SU-DHL-6 (cell line): ENCODE measurements around the gene GPR62.

Experiments used
- H2AFZ ChIP-seq: fragments of 200-600 bp; sonication (generic); 2 replicates; pipeline ENCODE4 v1.6.1; 2014; ENCODE audit warnings: low read depth, mild to moderate bottlenecking, moderate library complexity, mixed read lengths, antibody characterized with exemption, low read length; ENCODE audit not compliant: severe bottlenecking
- H3F3A ChIP-seq: fragments of 200-600 bp; shearing (Covaris generic); 2 replicates; pipeline ENCODE4 v1.6.0; 2016; ENCODE audit warnings: antibody characterized with exemption, mild to moderate bottlenecking; ENCODE audit not compliant: insufficient read depth
- H3K27ac ChIP-seq: fragments of 200-600 bp; sonication (generic); 2 replicates; pipeline ENCODE4 v1.5.1; 2016; ENCODE audit warnings: low read depth, mild to moderate bottlenecking, low read length, moderate library complexity, mixed read lengths
- H3K27me3 ChIP-seq: fragments of 200-600 bp; sonication (generic), shearing (Covaris generic); 2 replicates; pipeline ENCODE4 v1.6.0; 2014; ENCODE audit warnings: mild to moderate bottlenecking, low read length
- H3K36me3 ChIP-seq: fragments of 200-600 bp; sonication (generic); 2 replicates; pipeline ENCODE4 v1.6.1; 2014; ENCODE audit warnings: mild to moderate bottlenecking, low read length, mixed read lengths
- H3K4me2 ChIP-seq: fragments of 300-600, 200-600 bp; shearing (Covaris generic), sonication (generic); 2 replicates; pipeline ENCODE4 v1.6.0; 2014; ENCODE audit warnings: low read length, low read depth, mild to moderate bottlenecking; ENCODE audit not compliant: poor library complexity, severe bottlenecking
- H3K4me3 ChIP-seq: fragments of 200-600 bp; sonication (generic); 2 replicates; pipeline ENCODE4 v1.5.1; 2014; ENCODE audit warnings: antibody characterized with exemption, low read length, mild to moderate bottlenecking, mixed read lengths; ENCODE audit not compliant: insufficient read depth, poor library complexity, severe bottlenecking
- H3K79me2 ChIP-seq: fragments of 200-600 bp; sonication (generic); 2 replicates; pipeline ENCODE4 v1.6.1; 2014; ENCODE audit warnings: mild to moderate bottlenecking, low read length, moderate library complexity; ENCODE audit not compliant: insufficient read depth
- H3K9ac ChIP-seq: fragments of 200-600 bp; sonication (generic); 2 replicates; pipeline ENCODE4 v1.7.0; 2014; ENCODE audit warnings: mild to moderate bottlenecking, low read length
- H3K9me2 ChIP-seq: fragments of 200-600 bp; sonication (generic); replicated peaks from 2 replicates; pipeline ENCODE4 v1.6.1; 2014; ENCODE audit warnings: low read length; ENCODE audit not compliant: insufficient read depth
- H3K9me3 ChIP-seq: fragments of 200-600 bp; sonication (generic); 2 replicates; pipeline ENCODE4 v1.6.1; 2014; ENCODE audit warnings: low read length, mixed read lengths; ENCODE audit not compliant: insufficient read depth
- H4K20me1 ChIP-seq: fragments of 200-600 bp; sonication (generic); 2 replicates; pipeline ENCODE4 v1.6.1; 2014; ENCODE audit warnings: low read depth, mild to moderate bottlenecking, antibody characterized with exemption, low read length, moderate library complexity, mixed read lengths
- EZH2phosphoT487 ChIP-seq: fragments of 200-600 bp; sonication (generic), shearing (Covaris generic); conservative IDR thresholded peaks from 2 replicates; pipeline ENCODE4 v1.6.1; 2018; ENCODE audit warnings: mild to moderate bottlenecking, antibody characterized with exemption, low read length, moderate library complexity, mixed read lengths
- TF ChIP-seq, protein P1 (sequence below): fragments of 200-600 bp; sonication (generic); IDR thresholded peaks from one replicate; pipeline ENCODE4 v1.5.1; 2017; ENCODE audit warnings: antibody characterized with exemption, mild to moderate bottlenecking, low read length, moderate library complexity; ENCODE audit not compliant: insufficient read depth, poor library complexity, severe bottlenecking

GPR62 gene

DNA sequence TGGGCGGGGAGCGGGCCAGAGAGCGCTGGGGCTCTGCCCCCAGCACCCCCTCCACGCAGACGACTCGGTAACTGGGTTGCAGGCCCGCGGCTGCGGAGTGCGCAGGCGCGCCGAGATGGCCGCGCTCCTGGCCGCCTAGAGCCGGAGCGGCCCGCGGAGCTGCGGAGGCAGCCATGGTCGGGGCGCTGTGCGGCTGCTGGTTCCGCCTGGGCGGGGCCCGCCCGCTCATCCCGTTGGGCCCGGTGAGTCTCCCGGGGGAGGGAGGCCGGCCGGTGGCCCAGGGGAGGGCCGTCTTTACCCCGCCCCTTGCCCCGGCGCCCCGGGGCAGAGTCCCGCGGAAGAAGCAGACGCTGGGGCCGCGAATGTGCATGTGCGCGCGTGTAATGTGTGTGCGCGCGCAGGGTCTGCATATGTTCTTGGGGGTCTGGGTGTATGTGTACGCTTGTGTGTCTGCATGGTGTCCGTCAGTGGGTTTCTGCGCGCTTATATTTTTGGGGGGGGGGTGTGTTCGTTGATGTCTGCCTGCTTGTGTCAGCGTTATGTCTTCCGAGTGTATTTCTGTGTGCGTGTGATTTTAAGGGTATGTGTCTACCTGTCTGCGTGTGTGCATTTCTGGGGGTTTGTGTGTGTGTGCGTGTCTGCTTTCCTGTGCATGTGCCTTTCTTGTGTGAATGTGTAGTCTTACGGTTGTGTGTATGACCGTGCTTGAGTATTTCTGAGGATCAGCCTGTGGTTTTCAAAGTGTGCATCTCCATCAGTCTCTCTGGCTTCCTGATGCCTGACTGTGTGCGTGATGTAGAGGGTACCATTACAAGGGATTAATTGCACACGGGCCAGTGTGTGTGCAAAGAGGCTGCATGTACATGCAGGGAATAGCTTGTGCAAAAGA, 20.0 kb downstream of the GPR62 start, which contains the start of gene ABHD14A:
Gene ABHD14A (plus strand): TSS at position 102 of the 889 bp plus-strand sequence. CDS start 72 bp downstream, at position 174.
- H3K4me2 ChIP-seq = peak within 1 kb of the TSS; percentile 72
- H2AFZ ChIP-seq = peak within 1 kb of the TSS; percentile 48
- TF ChIP-seq, protein P1, sequence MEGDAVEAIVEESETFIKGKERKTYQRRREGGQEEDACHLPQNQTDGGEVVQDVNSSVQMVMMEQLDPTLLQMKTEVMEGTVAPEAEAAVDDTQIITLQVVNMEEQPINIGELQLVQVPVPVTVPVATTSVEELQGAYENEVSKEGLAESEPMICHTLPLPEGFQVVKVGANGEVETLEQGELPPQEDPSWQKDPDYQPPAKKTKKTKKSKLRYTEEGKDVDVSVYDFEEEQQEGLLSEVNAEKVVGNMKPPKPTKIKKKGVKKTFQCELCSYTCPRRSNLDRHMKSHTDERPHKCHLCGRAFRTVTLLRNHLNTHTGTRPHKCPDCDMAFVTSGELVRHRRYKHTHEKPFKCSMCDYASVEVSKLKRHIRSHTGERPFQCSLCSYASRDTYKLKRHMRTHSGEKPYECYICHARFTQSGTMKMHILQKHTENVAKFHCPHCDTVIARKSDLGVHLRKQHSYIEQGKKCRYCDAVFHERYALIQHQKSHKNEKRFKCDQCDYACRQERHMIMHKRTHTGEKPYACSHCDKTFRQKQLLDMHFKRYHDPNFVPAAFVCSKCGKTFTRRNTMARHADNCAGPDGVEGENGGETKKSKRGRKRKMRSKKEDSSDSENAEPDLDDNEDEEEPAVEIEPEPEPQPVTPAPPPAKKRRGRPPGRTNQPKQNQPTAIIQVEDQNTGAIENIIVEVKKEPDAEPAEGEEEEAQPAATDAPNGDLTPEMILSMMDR = no peak
- TF ChIP-seq EZH2phosphoT487 = no peak
- H3K9me3 ChIP-seq = no peaks in the 10 kb centered on the region
- peak within 1 kb of the TSS; percentile 79 for H3K9ac ChIP-seq
- H3F3A ChIP-seq = peaks cover 25% of the 10 kb centered on the region
- H3K79me2 ChIP-seq = peaks cover 5% of the 10 kb centered on the region; the same call in 1 of the 2 replicates
- H3K9me2 ChIP-seq = no peaks in the 10 kb centered on the region
- no peaks in the 10 kb centered on the region for H4K20me1 ChIP-seq
- no peaks in the 10 kb centered on the region for H3K27me3 ChIP-seq
- H3K27ac ChIP-seq = peak within 1 kb of the TSS; percentile 70
- peak within 1 kb of the TSS; percentile 71 for H3K4me3 ChIP-seq
- H3K36me3 ChIP-seq = no peaks in the 10 kb centered on the region

DNA sequence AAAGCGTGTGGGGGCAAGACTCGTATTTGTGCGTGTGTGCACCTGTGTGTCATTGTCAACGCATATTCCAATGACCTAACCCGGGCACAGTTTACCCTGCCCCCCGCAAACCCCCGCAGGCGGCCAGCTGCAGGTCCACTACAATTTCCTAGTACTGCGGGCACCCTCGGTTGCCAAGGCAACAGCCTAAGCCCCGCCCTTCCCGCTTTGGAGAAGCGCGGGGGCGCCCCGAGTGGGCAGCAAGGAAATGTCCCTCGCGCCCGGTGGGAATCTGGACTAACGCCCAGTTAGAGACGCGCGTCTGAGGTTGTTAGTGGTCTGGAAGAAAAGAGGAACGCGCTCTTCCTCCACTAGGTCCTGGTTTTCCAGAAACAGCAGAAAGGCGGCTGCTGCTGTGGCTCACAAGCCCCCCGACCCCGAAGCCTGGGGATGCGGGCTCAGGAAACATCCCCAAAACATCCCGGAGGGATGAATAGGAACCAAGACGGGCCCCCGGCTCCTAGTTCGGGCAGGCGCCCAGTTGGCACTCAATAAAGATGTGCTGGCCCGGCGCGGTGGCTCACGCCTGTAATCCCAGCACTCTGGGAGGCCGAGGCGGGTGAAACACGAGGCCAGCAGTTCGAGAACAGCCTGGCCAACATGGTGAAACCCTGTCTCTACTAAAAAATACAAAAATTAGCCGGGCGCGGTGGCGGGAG, 20.8 kb downstream of the GPR62 start:
- H3K27ac ChIP-seq = peak overlapping the region; percentile 70
- H3K27me3 ChIP-seq = no peaks in the 10 kb centered on the region
- peak overlapping the region; percentile 79 for H3K9ac ChIP-seq

DNA sequence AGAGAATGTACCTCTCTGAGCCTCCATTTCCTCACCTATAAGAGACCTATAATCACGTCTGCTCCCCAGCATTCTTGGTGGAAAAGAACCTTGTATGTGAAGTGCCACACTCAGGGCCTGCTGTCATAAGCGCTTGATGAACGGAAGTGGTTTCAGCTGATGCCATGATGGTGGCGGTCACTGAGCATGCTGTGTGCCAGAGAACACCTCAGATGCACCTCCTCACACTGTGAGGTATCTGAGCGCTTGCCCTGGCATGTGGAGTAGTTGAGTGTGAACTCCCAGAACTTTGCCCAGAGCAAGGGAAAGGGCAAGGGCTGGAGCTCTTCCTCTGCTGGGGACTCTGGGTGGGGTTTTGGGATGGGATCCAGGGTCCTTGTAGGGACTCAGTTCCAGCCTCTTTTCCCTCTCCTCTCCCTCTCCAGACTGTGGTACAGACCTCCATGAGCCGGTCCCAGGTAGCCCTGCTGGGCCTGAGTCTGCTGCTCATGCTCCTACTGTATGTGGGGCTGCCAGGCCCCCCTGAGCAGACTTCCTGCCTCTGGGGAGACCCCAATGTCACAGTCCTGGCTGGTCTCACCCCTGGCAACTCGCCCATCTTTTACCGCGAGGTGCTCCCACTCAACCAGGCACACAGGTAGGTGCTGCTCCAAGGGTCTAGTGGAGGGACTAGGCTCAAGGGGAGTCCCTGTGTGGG, 22.4 kb downstream of the GPR62 start:
- no peaks in the 10 kb centered on the region for H3K9me2 ChIP-seq
- no peak overlapping the region for H3K9ac ChIP-seq
- TF ChIP-seq EZH2phosphoT487 = no peak
- TF ChIP-seq, protein P1 = no peak
- H3F3A ChIP-seq = peaks cover 26% of the 10 kb centered on the region
- no peaks in the 10 kb centered on the region for H3K9me3 ChIP-seq
- H3K36me3 ChIP-seq = no peaks in the 10 kb centered on the region
- no peak overlapping the region for H2AFZ ChIP-seq
- peaks cover 12% of the 10 kb centered on the region; the same call in 1 of the 2 replicates for H3K79me2 ChIP-seq
- no peaks in the 10 kb centered on the region for H4K20me1 ChIP-seq
- H3K4me3 ChIP-seq = no peak overlapping the region
- no peak overlapping the region for H3K27ac ChIP-seq
- no peak overlapping the region for H3K4me2 ChIP-seq
- H3K27me3 ChIP-seq = no peaks in the 10 kb centered on the region

More for the DNA sequence above, 20.8 kb downstream of the GPR62 start:
- Histone ChIP-seq H2AFZ (no peak overlapping the region), H3K9me2 (no peaks in the 10 kb centered on the region), H3K36me3 (no peaks in the 10 kb centered on the region), H3K4me3 (peak overlapping the region; percentile 71), H3F3A (peaks cover 25% of the 10 kb centered on the region), H3K9me3 (no peaks in the 10 kb centered on the region), H3K4me2 (peak overlapping the region; percentile 72), H4K20me1 (no peaks in the 10 kb centered on the region), H3K79me2 (peaks cover 8% of the 10 kb centered on the region; the same call in 1 of the 2 replicates)
- TF ChIP-seq, protein P1 = no peak
- no peak for TF ChIP-seq EZH2phosphoT487
